Activated CD4-positive, alpha-beta T cell treated with anti-CD3 and anti-CD28 coated beads, Interleukin-2, amount 50 U/mL, for 24 hours (primary cell): ENCODE measurements around the gene HS6ST2.
"Not testable (repeated sequence)": the region's sequence is repeated elsewhere in the genome, so short reads cannot be mapped to it uniquely, and the experiment has no call there.

Experiments
- DNase-seq, 2 donors: peaks; one replicate each; pipeline ENCODE4 v3.0.0-alpha.2; 2020; ENCODE audit warnings: low read depth in 1 of 2, low spot score in 1 of 2

HS6ST2 gene

DNA sequence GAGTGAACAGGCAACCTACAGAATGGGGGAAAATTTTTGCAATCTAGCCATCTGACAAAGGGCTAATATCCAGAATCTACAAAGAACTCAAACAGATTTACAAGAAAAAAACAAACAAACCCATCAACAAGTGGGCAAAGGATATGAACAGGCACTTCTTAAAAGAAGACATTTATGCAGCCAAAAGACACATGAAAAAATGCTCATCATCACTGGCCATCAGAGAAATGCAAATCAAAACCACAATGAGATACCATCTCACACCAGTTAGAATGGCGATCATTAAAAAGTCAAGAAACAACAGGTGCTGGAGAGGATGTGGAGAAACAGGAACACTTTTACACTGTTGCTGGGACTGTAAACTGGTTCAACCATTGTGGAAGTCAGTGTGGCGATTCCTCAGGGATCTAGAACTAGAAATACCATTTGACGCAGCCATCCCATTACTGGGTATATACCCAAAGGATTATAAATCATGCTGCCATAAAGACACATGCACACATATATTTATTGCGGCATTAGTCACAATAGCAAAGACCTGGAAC, 13.3 kb downstream of the HS6ST2 start:
- not testable (repeated sequence) for DNase-seq

DNA sequence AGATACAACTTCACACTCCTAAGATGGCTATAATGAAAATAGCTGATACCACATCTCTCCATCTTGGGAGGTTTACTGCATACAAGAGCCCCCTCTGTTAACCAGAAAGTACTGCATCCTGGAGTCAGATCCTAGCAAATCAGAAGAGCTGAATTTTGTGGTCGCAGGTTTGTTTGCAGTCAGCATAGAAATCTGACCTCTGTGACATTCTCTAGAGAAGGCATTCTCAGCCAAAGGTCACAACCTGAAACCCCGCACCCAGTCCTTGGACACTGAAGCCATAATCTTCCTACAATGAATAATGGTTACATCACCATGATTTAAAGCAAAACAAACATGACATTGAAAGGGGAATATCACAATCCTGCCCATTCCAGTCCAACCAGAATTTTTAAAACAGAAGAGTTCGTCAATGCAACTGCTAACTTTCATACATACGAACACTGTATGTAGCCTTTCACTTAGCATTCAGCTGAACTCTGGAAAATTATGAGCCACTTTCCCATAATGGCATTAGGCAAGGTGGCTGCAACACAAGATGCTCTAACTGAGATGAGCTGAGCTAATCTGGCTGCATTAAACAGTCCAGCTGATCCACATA, 17.6 kb downstream of the HS6ST2 start:
- no peak for DNase-seq

DNA sequence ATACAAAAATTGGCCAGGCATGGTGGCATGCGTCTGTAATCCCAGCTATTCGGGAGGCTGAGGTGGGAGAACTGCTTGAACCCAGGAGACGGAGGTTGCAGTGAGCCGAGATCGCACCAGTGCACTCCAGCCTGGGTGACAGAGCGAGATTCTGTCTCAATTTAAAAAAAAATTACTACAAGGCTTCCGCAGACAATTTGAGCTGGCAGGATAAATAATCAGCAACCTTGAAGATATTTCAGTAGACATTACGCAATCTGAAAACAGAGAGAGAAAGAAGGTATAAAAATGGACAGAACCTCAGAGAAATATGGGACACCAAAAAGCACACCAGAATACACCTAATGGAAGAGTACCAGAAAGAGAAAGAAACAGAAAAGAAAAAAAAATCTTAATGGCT, 25.3 kb downstream of the HS6ST2 start:
- no peak for DNase-seq

DNA sequence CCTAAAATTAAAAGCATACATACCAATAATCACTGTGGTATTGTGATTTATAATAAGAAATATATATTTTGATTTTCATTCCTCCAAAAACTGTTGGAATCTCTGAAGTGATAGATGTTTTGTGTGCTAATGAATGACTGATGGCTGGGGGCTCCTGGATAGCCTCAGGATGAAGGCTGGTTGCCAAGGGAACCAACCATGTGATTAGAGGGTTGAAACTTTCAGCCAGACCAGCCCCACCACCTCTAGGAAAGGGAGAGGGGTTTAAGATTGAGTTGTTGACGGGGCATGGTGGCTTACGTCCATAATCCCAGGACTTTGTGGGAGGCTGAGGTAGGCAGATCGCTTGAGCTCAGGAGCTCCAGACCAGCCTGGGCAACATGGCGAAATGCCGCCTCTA, 34.0 kb downstream of the HS6ST2 start:
- no peak for DNase-seq

DNA sequence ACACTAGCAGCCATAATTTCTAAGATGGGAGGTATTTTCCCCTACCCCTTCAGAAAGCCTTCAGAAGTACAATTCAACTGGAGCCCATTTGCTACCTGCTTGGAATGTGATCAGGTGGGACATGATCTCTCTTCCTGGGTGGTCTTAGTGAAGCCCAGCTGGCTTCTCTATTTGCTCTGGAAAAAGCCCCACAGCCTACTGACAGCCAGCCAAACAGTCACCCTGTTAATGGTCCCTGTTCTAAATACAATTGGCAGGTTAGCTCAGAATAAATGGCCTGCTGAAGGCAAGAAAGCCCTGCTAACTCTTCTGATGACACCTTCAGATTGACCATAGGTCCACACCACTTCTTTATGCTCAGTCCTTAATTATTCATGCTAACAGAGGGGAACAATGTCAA, 39.9 kb downstream of the HS6ST2 start:
- no peak for DNase-seq

DNA sequence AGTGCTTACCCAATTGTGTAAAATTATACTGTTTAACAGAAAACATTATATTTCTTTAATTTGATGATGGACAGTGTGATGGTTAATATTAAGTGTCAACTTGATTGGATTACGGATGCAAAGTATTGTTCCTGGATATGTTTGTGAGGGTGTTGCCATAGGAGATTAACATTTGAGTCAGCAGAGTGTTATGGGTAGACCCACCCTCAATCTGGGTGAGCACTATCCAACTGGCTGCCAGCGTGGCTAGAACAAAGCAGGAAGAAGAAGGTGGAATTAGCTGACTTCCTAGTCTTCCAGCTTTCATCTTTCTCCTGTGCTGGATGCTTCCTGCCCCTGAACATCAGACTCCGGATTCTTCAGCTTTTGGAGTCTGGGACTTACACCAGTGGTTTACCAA, 42.1 kb downstream of the HS6ST2 start:
- no peak for DNase-seq

DNA sequence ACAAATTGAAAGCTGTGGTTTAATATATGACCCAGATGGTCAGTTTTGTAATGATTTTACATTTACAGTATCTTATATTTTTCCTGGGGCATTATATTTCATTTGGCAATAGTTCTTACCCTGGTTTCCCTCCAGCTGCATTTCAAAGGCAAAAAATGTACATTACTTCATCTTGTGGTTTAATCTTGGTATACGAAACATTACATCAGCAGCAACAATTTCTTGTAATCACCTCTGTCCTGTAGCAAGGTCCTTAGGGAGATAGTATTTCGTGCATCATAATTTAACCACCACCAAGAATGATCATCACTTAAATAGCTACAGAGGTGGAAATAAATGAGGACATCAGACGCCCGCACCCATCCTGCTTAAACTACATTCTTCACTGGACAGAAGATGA, 48.8 kb downstream of the HS6ST2 start:
- no peak for DNase-seq

DNA sequence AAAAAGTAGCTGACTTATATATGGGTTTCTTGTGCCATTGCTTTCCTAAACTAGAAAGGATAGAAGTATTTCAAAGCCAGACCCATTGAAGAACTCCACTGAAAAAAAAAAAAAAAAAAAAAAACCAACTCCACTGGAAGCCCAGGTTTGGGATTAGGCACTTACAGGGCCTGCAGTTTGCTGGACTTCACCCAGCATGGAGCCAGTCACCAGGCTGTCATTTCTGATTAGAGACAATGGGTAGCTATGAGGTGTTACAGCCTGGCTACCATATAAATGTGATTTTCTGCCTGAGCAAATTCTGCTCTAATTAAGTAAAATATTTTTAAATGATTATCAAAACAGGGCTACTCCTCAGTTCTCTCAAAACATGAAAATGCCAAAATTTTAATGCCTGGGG, 49.5 kb downstream of the HS6ST2 start:
- DNase-seq: no peak

DNA sequence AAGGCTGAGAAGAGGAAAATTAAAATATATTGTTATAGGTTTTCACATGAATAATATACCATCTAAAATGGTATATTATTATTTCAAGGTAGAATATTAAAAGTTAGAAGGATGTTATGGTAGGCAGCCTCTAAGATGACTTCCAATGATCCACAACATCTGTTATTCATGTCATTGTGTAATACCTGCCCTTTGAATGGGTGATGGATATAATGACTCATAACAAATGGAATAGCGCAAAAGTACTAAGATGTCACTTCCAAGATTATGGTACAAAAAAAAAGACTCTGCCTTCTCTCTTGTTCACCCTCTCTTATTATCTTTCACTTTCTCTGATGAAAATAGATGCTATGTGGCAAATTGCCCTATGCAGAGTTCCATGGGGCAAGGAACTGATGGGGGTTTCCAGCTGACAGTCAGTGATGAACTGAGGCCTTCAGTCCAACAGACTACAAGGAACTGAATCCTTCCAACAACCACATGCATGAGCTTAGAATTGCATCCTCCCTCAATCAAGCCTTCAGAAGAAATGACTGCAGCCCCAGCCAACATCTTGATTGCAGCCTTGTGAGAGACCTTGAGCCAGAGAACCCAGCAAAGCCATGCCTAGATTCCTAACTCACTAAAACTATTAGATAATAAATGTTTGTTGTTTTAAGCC, 57.7 kb downstream of the HS6ST2 start:
- DNase-seq: no peak

DNA sequence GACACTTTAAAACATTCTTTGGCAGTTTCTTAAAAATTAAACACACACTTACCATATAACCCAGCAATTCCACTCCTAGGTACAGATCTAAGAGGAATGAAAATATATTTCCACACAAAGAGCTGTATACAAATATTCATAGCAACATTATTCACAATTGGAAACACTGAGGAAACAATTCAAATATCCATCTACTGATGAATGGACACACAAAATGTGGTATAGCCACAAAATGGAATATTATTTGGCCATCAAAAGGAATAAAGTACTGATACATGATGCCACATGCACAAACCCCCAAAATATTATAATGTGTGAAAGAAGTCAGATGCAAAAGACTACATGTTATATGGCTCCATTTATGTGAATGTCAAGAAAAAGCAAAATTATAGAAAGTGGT, 70.9 kb downstream of the HS6ST2 start:
- no peak for DNase-seq

DNA sequence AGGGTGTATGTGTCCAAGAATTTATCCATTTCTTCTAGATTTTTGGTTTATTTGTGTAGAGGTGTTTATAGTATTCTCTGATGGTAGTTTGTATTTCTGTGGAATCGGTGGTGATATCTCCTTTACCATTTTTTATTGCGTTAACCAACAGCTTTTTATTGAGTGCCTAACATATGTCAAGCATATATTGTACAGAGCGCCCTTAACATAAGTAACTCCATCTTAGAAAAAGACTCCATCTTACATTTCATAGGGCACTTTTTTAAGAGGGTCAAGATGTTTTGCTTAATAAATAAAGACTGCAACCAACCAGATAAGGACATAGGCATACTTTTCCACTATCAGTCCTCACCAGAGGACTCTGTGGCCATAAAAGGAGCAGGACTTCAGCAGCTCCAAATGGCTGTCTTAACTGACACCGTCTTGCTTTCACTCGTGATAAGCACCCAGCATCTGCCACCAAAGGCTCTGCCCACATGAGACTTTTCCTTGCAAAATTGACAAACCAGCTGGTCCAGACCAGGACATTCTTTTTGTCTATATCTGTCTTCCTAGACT, 75.0 kb downstream of the HS6ST2 start:
- DNase-seq: no peak

DNA sequence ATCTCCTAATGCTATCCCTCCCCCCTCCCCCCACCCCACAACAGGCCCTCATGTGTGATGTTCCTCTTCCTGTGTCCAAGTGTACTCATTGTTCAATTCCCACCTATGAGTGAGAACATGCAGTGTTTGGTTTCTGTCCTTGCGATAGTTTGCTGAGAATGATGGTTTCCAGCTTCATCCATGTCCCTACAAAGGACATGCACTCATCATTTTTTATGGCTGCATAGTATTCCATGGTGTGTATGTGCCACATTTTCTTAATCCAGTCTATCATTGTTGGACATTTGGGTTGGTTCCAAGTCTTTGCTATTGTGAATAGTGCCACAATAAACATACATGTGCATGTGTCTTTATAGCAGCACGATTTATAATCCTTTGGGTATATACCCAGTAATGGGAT, 77.7 kb downstream of the HS6ST2 start:
- DNase-seq: not testable (repeated sequence)

DNA sequence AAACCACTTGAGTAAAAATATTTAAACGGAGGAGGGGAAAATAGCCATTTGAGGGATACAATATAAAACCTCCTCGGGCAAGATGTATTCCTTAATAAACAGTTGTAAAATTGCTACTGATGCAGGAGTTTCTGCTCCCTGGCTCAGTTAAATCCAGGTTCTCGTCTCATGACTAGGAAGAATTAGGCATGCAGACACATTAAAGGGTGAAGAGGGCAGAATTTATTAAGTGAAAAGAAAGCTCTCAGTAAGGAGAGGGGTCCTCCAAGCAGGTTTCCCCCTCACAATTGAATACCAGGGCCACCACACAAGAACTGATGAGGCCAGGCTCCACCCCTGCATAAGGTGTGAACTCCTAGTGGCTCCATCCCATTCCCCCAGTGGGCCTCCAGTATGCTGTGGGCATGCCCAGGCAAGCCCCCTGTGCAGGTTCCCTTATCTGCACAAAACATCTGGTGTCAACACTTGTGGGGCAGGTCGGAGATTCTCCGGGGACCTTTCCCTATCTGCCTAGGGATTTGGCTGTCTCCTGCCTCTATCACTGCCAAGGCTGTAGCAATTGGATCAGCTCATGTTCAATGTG, 80.4 kb downstream of the HS6ST2 start:
- no peak for DNase-seq

DNA sequence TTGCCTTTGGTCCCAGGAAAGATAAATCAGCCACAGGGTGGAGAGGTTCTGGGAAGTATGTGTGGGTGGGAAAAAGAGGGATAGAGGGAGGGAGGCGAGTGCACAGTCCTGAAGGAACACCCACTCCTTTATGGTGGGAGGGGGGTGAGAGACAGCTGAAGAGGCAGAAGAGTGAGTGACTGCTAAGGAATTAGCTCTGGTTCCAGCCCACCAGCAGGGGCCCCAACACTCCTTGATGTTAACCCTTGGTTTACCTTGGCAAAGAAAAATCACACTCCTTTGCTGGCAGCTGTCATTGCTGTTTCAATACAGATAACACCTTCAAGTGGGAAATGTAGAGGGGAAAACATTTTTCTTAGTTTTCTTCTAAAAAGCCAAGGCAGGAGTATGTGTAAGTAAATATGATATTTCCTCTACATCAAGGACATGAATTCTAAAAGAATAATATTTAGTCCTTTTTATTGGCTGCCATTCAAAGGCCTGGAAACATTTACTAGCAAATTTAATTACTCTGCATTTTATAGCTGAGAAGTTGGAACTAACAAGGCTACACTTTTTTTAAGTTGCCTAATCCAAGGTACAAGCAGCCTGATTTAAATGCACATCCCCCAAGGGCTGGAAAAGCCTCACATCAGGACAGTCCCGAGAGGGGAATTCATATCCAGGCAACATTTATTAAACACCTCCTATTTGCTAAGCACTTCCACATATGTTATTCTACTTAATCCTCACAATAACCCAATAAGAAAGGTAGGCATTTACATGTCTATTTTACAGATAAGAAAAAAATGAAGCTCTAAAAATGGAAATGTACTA, 81.7 kb downstream of the HS6ST2 start:
- no peak for DNase-seq

DNA sequence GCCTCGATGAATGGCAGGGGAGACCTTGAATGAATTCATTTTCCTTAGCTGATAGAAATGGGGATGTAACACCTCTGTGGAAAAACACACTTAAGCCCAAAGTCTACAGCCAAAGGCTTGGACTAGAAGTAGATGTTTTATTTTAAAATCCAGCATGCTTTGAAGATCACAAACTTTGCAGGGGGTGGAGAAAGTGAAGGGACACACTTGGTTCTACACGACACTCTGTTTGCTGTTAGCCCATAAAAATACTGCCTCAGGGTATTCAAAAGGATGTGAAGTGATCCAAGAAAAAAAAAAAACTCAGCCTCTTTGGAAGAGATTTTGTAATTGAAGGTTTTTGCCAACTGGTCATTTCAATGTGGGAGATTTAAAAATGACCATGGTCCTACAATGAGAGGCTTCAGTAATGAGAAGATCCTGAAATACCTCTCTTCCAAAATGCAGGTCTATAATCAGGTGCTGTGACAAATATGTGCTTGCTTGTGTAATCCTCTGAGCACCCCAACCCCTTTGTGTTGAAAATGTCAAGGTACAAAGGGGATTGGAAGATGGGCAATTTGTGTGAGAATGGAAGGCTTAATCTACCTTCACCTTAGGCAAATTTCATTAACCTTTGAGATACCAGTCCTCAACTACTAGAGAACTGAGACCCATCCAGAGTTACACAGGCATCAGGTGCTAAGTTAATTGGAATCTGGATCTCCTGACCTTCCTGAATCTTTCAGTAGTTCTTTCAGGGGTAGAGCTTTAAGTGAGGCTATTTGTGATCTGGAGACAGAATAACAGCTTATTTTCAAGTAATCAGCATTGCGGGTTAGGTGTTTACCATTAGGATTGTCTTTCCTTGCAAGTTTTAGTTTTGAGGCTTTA, 82.5 kb downstream of the HS6ST2 start:
- no peak for DNase-seq

DNA sequence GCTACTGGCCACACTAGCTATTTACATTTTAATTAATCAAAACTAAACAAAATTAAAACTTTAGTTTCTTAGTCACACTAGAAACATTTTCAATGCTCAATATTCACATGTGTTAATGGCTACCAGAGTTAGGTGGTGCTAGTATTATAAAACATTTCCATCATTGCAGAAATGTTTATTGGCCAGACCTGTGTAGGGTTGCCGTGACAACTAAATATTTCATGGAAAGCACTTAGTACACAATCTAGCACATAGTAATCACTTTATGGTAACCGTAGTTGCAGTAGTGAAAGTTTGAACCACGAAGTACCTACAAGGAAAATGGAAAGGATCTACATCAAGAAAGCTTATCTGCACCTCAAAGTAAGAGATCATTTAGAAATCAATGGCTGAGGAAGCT, 95.9 kb downstream of the HS6ST2 start:
- DNase-seq: no peak

DNA sequence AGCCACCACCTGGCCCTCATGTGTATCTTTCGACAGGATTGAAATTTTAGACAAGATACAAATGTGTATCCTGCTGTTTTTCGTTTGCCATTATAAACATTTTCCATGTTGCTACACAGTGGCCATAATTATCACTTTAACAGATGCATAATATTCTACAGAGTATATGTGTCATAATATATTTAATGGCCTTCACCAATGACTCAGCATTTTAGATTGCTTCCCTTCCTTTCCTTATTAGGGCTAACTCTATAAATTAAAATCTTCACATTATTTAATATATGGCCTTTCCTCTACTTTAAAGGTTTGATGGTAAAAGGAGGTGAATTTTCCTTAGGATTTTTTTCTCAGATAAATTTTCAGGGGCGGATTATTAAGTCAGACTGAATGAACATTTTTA, 97.4 kb downstream of the HS6ST2 start:
- DNase-seq: no peak

DNA sequence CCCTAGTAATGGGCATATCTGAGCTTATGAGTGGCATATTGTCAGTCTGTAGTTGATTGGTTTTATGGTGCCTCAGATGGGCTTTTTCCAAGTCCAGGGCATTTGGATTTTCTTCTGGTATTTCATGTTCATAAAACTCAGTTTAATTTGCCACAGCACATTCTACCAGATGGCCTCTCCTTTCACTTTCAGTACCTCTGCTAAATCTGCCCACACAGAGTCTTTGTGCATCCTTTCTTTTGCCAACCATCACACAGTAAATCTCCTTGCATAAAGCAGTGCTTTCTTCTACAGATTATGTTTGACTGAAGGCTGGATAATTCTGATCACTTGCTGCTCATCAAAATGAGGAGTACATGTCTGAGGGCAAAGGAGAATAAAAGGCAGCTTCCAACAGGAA, 98.2 kb downstream of the HS6ST2 start:
- DNase-seq: no peak

DNA sequence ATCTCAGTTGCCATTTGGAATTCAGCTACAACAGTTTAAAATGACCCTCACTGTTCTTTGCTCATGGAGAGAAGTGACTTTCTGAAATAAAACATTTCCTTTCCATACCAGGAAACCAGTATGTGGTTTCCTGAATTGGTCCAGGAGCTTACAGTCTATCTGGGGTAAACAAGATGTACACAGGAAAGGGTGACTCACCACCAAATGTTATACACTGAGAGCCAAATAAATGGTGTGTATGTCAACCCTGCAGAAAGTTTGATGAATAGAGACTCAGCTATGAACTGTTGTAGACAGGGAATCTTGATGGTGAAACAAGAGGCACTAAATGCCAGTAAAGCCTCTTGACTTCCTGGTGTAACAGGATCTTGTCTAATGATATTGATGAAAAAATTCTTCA, 100.4 kb downstream of the HS6ST2 start:
- no peak for DNase-seq

DNA sequence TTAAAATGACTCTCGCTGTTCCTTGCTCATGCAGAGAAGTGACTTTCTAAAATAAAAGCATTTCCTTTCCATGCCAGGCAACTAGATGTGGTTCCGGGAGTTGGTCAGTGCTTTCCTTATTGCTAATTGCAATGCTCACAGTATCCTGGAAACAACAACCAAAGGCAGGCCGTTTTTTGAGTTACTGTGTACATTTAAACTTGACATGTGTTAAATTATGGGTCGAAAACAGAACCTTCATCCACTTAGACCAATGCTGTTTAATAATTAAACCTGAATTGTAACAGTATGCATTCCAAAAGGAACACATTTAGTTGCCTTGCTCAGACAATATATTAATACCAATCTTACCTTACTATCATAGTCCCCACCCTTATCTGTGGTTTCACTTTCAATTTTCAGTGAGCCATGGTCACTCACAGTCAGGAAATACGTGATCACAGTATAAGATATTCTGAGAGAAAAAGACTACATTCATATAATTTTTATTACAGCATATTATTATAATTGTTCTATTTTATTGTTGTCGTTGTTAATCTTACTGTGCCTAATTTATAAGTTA, 102.6 kb downstream of the HS6ST2 start:
- DNase-seq: no peak
